Gastrocnemius medialis (tissue), 4 donors: Measurements from ENCODE around the gene MAGI1.

ENCODE experiments used
- POLR2A ChIP-seq, 2 donors: fragments of 450-650 bp; IDR thresholded peaks; one replicate each; pipeline ENCODE4 v1.6.1; 2017; ENCODE audit warnings: antibody characterized with exemption in 2 of 2, mild to moderate bottlenecking in 2 of 2, moderate library complexity in 2 of 2
- TF ChIP-seq, protein P1 (sequence below), 5 experiments: fragments of 450-650 bp in 3 of 5; fragments of 200-600 bp in 2 of 5; sonication (generic) in 2 of 5; IDR thresholded peaks in 4 of 5; conservative IDR thresholded peaks in 1 of 5; 1 replicate in 4 of 5; 2 replicates in 1 of 5; pipeline ENCODE4 v1.5.1; 2016 to 2019; ENCODE audit warnings: antibody characterized with exemption in 5 of 5, mild to moderate bottlenecking in 3 of 5, moderate library complexity in 3 of 5

DNA sequence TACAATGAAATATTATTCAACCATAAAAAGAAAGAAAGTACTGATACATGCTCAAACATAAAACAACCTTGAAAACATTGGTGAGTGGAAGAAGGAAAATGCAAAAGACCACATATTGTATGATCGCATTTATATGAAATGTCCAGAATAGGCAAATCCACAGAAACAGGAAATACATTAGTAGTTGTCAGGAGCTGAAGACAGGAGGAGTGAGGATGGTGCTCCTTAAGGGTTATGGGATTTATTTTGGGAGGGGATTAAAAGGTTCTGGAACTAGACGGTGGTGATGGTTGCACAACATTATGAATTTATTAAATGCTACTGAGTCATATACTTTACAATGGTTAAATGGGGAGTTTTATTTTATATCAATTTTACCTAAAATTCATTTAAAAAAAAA, 12.1 kb upstream of the MAGI1 start:
- TF ChIP-seq POLR2A (IDR thresholded peaks at IDR 0.05), result no peak
- TF ChIP-seq, protein P1, sequence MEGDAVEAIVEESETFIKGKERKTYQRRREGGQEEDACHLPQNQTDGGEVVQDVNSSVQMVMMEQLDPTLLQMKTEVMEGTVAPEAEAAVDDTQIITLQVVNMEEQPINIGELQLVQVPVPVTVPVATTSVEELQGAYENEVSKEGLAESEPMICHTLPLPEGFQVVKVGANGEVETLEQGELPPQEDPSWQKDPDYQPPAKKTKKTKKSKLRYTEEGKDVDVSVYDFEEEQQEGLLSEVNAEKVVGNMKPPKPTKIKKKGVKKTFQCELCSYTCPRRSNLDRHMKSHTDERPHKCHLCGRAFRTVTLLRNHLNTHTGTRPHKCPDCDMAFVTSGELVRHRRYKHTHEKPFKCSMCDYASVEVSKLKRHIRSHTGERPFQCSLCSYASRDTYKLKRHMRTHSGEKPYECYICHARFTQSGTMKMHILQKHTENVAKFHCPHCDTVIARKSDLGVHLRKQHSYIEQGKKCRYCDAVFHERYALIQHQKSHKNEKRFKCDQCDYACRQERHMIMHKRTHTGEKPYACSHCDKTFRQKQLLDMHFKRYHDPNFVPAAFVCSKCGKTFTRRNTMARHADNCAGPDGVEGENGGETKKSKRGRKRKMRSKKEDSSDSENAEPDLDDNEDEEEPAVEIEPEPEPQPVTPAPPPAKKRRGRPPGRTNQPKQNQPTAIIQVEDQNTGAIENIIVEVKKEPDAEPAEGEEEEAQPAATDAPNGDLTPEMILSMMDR (IDR thresholded peaks at IDR 0.05 in 4 of 5, conservative IDR thresholded peaks at IDR 0.05 in 1 of 5), result no peak
